Activated CD4-positive, alpha-beta T cell treated with anti-CD3 and anti-CD28 coated beads for 36 hours (primary cell): ENCODE measurements around the gene RGP1. TPM values are rescaled to one million over a fixed set of nuclear protein-coding genes. Genes with fewer than 3 reads are reported as not detected.
A peak's percentile ranks its signal among the peaks of the same experiment; 100 is the strongest.

Experiments
- ATAC-seq: fragments of 200-7000 bp; cut with Tn5 transposase; one replicate; pipeline ENCODE4 v1.10.0; 2021; ENCODE audit warnings: mild to moderate bottlenecking, moderate library complexity
- CTCF ChIA-PET: fragments of 350-600 bp; sonication (Branson Sonifier 250); formaldehyde crosslinking; loops from one replicate; lab custom pipeline; 2021; ENCODE audit warnings: antibody characterized with exemption; lab: Charles Lee
- POLR2A ChIA-PET: fragments of 350-600 bp; sonication (Branson Sonifier 250); formaldehyde crosslinking; loops from one replicate; lab custom pipeline; 2021; ENCODE audit warnings: antibody characterized with exemption, inconsistent platforms; lab: Charles Lee
- DNase-seq: peaks from one replicate; pipeline ENCODE4 v3.0.0-alpha.2; 2020
- H3K27ac Mint-ChIP-seq: one replicate; pipeline ENCODE4 v1.8.0; 2021; ENCODE audit warnings: mixed read lengths
- H3K27me3 Mint-ChIP-seq: one replicate; pipeline ENCODE4 v1.8.0; 2021; ENCODE audit warnings: mixed read lengths
- H3K36me3 Mint-ChIP-seq: one replicate; pipeline ENCODE4 v1.8.0; 2021; ENCODE audit warnings: low read depth, mixed read lengths
- H3K4me1 Mint-ChIP-seq: one replicate; pipeline ENCODE4 v1.8.0; 2021; ENCODE audit warnings: mixed read lengths
- H3K4me3 Mint-ChIP-seq: one replicate; pipeline ENCODE4 v1.8.0; 2021; ENCODE audit warnings: mild to moderate bottlenecking, moderate library complexity, mixed read lengths
- H3K9me3 Mint-ChIP-seq: one replicate; pipeline ENCODE4 v1.8.0; 2021; ENCODE audit warnings: low read depth, mixed read lengths
- intact Hi-C, 2 experiments: fragments of 100-400 bp; cut with DNase I in 1 of 2; cut with micrococcal nuclease in 1 of 2; formaldehyde crosslinking; loops; one replicate each; pipeline versions ENCODE4 v1.14.2 to v1.15.1; 2022 to 2024; cut with DNase I, micrococcal nuclease
- total RNA-seq, 2 experiments: library from RNA; stranded (reverse); gene quantifications; one replicate each; pipeline ENCODE4 v1.2.3, GENCODE V29; 2021

RGP1 gene
- total RNA-seq, 2 experiments from 2014 or later, result 14.0 to 15.5 TPM

DNA sequence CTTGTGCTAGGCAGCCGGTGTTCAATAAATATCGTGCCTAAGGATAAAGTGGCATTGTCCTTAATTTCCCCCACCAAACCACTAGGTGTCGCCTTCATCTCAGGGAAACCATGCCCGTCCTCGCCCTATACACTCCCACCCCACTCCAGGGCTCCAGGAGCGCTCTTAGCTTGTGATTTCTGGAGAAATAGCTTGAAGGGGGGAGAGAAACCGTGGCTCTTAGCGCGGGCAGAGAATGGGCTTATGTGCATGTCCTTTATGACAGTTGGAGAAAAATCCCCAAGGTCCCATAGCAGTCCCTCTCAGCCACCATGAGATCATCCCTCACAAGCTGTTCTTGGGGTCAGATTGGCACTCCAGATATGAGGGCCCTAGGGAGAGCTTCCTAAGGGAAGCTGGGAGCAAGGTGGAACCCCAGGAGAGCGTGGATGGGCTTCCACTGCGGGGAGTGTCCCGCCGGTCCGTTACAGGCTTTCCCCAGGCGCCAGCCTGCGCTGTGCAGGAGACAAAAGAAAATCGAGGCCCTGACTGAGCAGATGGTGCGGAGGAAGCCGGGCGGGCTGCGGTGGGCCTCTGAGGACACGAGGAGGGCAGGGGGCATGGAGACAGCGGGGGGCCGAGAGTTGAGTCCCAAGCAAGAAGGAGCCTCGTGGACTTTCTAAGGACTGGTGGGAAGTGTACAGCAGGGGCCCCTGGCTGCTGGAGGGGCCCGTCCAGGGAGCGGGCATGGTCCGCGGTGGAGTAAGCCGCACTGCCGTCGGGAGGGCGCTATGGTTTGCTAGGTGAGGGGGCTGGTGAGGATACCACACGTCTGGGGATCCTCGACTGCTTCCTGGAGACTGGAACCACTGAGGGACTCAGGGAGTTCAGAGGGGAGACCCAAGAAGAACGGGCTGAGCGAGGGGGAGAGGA is 41.6 kb downstream of the RGP1 start:
- intact Hi-C loops, result loop anchor here (1.0 kb wide), 2 partner anchors 36 to 92 kb away; no protein-coding TSS in a partner anchor
- H3K27ac Mint-ChIP-seq, result no peak overlapping the region
- peaks cover 3% of the 10 kb centered on the region for H3K4me1 Mint-ChIP-seq
- ATAC-seq, result peak; percentile 94
- H3K27me3 Mint-ChIP-seq, result no peaks in the 10 kb centered on the region
- H3K4me3 Mint-ChIP-seq, result no peak overlapping the region
- H3K9me3 Mint-ChIP-seq, result no peaks in the 10 kb centered on the region
- DNase-seq, result peak; percentile 67
- POLR2A ChIA-PET, result interaction anchor here (0.5 kb wide), 1 partner anchor 312 kb away, joined by 4 read pairs; no protein-coding TSS in a partner anchor
- H3K36me3 Mint-ChIP-seq, result peaks cover 9% of the 10 kb centered on the region
- CTCF ChIA-PET, result interaction anchor here (0.6 to 3.6 kb wide), 37 partner anchors 8 to 237 kb away, joined by 3 to 50 read pairs (median 4); partner anchors contain the start of genes CCDC107, FAM221B, HINT2 and RMRP

DNA sequence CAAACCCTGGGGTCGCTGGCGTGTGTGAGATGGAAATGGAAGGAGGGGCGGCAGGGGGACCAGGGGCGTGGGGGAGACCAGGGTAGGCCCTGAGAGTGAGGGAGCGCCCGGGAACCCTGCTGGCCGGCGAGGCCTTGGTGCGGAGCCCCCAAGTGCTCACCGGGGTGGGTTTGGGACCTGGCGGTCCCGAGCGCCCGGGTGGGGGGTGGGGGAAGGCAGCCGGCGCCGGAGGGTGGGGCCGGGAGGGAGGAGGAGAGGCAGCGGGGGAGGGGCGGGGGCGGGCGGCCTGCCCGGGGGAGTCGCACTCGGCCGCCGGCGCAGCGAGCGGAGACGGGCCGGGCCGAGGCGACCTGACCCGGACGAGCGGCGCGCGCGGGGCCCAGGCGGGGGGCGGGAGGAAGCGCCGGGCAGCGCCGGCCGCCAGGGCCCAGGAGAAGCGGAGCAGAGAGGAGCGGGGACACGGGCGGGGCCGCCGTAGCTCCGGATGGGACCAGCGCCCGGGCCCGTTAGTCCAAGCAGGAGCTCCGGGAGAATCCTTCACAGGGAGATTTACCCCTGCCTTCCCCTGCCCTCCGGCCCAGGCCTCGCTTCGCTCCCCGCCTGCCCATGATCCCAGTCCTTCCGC is 42.3 kb downstream of the RGP1 start, which contains the start of gene NPR2:
Gene NPR2, plus strand, starts transcription at position 295 of the 625 bp plus-strand sequence. CDS start 818 bp downstream, outside the sequence.
- H3K4me1 Mint-ChIP-seq, result peaks cover 3% of the 10 kb centered on the region
- H3K9me3 Mint-ChIP-seq, result no peaks in the 10 kb centered on the region
- ChIA-PET CTCF (interaction anchor here (0.6 to 1.6 kb wide), 2 partner anchors 91 to 121 kb away, joined by 3 to 5 read pairs; no protein-coding TSS in a partner anchor), POLR2A (no interaction called here)
- no peak within 1 kb of the TSS for H3K27ac Mint-ChIP-seq
- peaks cover 5% of the 10 kb centered on the region for H3K36me3 Mint-ChIP-seq
- H3K4me3 Mint-ChIP-seq, result no peak within 1 kb of the TSS
- DNase-seq, result no peak
- intact Hi-C loops, result no loop called here
- H3K27me3 Mint-ChIP-seq, result no peaks in the 10 kb centered on the region
- no peak for ATAC-seq

DNA sequence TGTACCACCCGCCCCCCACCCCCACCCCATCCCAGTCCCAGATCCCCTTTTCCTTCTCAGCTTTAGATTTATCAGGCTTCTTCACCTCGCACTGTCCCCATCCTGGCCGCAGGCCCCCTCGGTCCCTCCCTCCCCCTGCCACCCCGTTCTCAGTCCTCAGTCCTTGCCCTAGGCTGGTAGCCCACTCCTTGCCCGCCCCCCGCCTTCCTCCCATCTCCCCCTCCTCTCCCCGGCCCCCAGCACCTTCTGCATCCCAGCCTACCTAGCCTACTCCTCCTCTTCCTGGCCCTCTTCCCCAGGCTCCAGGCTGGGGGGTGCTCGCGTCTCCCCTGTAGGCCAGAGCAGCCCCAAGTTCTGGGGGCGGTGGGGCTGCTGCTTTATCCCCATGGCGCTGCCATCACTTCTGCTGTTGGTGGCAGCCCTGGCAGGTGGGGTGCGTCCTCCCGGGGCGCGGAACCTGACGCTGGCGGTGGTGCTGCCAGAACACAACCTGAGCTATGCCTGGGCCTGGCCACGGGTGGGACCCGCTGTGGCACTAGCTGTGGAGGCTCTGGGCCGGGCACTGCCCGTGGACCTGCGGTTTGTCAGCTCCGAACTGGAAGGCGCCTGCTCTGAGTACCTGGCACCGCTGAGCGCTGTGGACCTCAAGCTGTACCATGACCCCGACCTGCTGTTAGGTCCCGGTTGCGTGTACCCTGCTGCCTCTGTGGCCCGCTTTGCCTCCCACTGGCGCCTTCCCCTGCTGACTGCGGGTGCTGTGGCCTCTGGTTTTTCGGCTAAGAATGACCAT is 43.1 kb downstream of the RGP1 start:
- ChIA-PET CTCF (interaction anchor here (0.6 to 1.6 kb wide), 5 partner anchors 32 to 1186 kb away, joined by 3 to 5 read pairs (median 3); no protein-coding TSS in a partner anchor), POLR2A (interaction anchor here (0.5 kb wide), 1 partner anchor 1147 kb away, joined by 6 read pairs; no protein-coding TSS in a partner anchor)
- H3K9me3 Mint-ChIP-seq, result no peaks in the 10 kb centered on the region
- no peaks in the 10 kb centered on the region for H3K27me3 Mint-ChIP-seq
- no peak overlapping the region for H3K4me3 Mint-ChIP-seq
- peaks cover 7% of the 10 kb centered on the region for H3K4me1 Mint-ChIP-seq
- no peak overlapping the region for H3K27ac Mint-ChIP-seq
- DNase-seq (no peak), ATAC-seq (no peak)
- intact Hi-C loops, result no loop called here
- H3K36me3 Mint-ChIP-seq, result peaks cover 2% of the 10 kb centered on the region

DNA sequence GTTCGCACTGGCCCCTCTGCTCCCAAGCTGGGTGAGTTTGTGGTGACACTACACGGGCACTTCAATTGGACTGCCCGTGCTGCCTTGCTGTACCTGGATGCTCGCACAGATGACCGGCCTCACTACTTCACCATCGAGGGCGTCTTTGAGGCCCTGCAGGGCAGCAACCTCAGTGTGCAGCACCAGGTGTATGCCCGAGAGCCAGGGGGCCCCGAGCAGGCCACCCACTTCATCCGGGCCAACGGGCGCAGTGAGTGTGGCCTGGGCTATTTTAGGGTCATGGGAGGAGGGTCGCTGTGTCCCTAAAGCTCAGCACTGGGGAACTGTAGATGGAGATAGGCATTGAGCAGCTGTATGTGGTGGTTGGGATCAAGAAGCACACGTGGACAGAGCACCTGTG is 43.7 kb downstream of the RGP1 start:
- peaks cover 2% of the 10 kb centered on the region for H3K36me3 Mint-ChIP-seq
- ChIA-PET POLR2A (no interaction called here), CTCF (interaction anchor here (0.6 to 1.6 kb wide), 4 partner anchors 89 to 1186 kb away, joined by 3 to 6 read pairs (median 4); no protein-coding TSS in a partner anchor)
- peaks cover 10% of the 10 kb centered on the region for H3K4me1 Mint-ChIP-seq
- H3K9me3 Mint-ChIP-seq, result no peaks in the 10 kb centered on the region
- DNase-seq (no peak), ATAC-seq (no peak)
- H3K27me3 Mint-ChIP-seq, result no peaks in the 10 kb centered on the region
- H3K27ac Mint-ChIP-seq, result no peak overlapping the region
- H3K4me3 Mint-ChIP-seq, result no peak overlapping the region
- intact Hi-C loops, result no loop called here

DNA sequence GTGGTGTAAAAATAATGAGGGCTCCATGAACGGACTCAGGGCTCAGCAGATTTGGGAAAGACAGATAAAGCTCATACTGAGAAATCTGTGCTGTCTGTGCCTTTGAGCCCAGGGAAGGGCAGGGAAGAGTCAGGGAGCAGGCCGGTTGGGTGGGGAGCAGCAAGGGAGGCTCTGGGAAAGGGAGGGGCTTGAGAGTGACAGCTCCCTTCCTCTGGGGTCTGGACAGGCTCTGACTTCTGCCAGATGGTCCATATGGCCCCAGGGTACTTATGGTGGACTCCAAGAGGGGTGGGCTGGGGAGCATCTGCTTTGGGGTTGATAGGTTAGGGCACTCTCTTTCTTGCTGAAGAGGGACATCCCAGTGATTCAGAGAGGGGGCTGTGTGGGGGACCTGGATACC is 44.4 kb downstream of the RGP1 start:
- H3K4me1 Mint-ChIP-seq, result peaks cover 15% of the 10 kb centered on the region
- H3K36me3 Mint-ChIP-seq, result peaks cover 2% of the 10 kb centered on the region
- POLR2A ChIA-PET, result no interaction called here
- intact Hi-C loops, result no loop called here
- ATAC-seq (no peak), DNase-seq (no peak)
- H3K27me3 Mint-ChIP-seq, result no peaks in the 10 kb centered on the region
- H3K9me3 Mint-ChIP-seq, result no peaks in the 10 kb centered on the region
- CTCF ChIA-PET, result interaction anchor here (0.9 to 1.0 kb wide), 2 partner anchors 89 to 239 kb away, joined by 3 to 6 read pairs; no protein-coding TSS in a partner anchor
- H3K4me3 Mint-ChIP-seq, result no peak overlapping the region
- H3K27ac Mint-ChIP-seq, result no peak overlapping the region

DNA sequence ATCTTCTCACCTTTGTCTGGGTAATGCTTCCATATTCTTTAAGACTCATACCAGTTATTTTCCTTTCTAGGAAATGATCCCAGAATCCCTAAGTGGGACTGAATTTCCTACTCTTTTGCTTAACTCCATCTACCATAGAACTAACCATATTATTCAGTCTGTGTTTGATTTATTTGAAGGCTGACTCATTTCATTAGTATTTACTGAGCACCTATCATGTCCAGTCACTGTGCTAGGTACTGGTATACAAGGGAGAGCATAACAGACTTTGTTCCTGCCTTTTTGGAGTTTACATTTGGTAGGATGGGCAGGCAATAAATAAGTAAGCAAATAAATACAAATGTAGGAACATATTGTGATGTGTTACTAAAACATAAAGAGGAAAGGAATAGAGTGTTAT is 46.6 kb downstream of the RGP1 start:
- POLR2A ChIA-PET, result no interaction called here
- DNase-seq (no peak), ATAC-seq (no peak)
- H3K36me3 Mint-ChIP-seq, result peaks cover 10% of the 10 kb centered on the region
- H3K4me1 Mint-ChIP-seq, result peaks cover 25% of the 10 kb centered on the region
- no peaks in the 10 kb centered on the region for H3K9me3 Mint-ChIP-seq
- H3K27me3 Mint-ChIP-seq, result no peaks in the 10 kb centered on the region
- no peak overlapping the region for H3K27ac Mint-ChIP-seq
- intact Hi-C loops, result loop anchor here in 1 of 2 experiments (2.0 kb wide), 1 partner anchor 21 kb away; no protein-coding TSS in a partner anchor
- no peak overlapping the region for H3K4me3 Mint-ChIP-seq
- CTCF ChIA-PET, result interaction anchor here (1.5 kb wide), 1 partner anchor 87 kb away, joined by 4 read pairs; no protein-coding TSS in a partner anchor

DNA sequence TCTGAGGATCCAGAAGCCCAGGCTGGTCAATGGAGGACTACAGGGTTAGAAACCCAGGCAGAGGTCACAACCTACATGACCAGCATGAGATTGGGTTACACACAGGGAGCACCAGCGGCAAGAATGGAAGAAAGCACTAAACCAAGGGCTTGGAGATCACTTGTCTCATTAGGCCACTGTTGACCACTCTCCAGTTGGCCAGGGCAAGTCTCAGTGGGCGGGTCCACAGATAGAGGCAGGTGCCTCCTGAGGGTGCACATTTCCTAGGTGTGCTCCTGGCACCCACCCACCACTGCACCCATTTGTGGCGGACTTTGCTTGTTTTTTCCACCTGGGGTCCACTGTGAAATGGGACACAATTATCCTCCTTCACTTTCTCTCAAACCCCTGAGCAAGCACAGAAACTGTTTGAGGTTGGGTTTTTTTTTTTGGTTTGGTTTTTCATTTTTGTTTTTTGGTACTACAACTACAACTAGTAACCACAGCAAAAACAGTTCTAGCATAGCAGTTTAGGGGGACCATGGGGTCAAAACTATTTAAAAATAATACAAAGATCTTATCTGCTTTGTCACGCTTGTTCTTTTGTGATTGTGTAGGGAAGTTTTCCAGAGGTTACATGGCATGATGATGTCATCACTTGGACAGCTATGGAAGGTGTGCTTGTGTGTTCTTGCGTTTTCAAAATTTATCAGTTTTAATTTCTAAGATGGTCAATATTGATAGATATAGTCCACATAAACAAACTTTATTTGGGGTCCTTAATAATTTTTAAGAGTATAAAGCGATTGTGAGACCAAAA is 48.4 kb downstream of the RGP1 start:
- no peak overlapping the region for H3K4me3 Mint-ChIP-seq
- intact Hi-C loops, result no loop called here
- H3K4me1 Mint-ChIP-seq, result peaks cover 25% of the 10 kb centered on the region
- H3K36me3 Mint-ChIP-seq, result peaks cover 20% of the 10 kb centered on the region
- DNase-seq (no peak), ATAC-seq (no peak)
- H3K27ac Mint-ChIP-seq, result no peak overlapping the region
- ChIA-PET POLR2A (no interaction called here), CTCF (interaction anchor here (0.7 to 1.4 kb wide), 3 partner anchors 17 to 211 kb away, joined by 3 to 5 read pairs (median 3); partner anchors contain the start of gene HINT2)
- no peaks in the 10 kb centered on the region for H3K27me3 Mint-ChIP-seq
- H3K9me3 Mint-ChIP-seq, result no peaks in the 10 kb centered on the region

DNA sequence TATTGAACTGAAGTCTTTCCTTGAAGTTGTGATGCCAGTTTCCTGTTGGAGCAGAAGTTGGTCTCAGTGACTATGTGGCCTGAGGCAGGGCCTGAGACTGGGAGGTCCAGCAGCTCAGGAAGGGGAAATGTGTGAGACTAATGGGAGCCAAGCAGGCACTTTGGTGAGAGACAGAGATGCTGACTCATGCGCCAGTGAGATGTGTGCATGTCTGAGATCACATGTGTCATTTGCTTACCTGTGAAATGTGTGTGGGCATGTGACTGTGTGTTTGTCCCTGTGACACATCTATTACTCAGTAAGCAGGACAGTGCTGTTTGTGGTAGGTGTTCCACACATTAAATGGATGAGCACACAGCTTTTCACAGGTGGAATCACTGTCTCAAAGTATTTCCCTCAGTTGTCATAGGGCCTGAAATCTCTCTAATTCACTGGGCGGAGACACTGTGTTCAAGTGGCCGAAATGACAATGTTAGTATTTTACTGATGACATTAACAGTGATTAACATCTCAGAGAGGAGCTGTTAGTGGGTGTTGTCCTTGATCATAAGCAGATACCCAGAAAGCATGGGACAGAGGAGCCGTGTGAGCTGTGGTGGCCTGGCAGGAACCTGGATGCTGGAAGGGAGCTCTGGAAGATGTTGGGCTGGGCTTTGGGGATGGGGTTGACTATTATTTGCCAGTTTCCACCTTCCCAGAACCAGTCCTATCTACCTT is 49.7 kb downstream of the RGP1 start:
- no peaks in the 10 kb centered on the region for H3K9me3 Mint-ChIP-seq
- intact Hi-C loops, result no loop called here
- peaks cover 25% of the 10 kb centered on the region for H3K4me1 Mint-ChIP-seq
- peak overlapping the region; percentile 65 for H3K27ac Mint-ChIP-seq
- no peak overlapping the region for H3K4me3 Mint-ChIP-seq
- no peaks in the 10 kb centered on the region for H3K27me3 Mint-ChIP-seq
- CTCF ChIA-PET, result interaction anchor here (0.6 to 1.4 kb wide), 7 partner anchors 8 to 149 kb away, joined by 3 to 6 read pairs (median 3); partner anchors contain the start of gene HINT2
- DNase-seq (peak; percentile 73), ATAC-seq (peak; percentile 99)
- POLR2A ChIA-PET, result interaction anchor here (0.9 kb wide), 2 partner anchors 15 to 49 kb away, joined by 3 read pairs; no protein-coding TSS in a partner anchor
- peaks cover 18% of the 10 kb centered on the region for H3K36me3 Mint-ChIP-seq

DNA sequence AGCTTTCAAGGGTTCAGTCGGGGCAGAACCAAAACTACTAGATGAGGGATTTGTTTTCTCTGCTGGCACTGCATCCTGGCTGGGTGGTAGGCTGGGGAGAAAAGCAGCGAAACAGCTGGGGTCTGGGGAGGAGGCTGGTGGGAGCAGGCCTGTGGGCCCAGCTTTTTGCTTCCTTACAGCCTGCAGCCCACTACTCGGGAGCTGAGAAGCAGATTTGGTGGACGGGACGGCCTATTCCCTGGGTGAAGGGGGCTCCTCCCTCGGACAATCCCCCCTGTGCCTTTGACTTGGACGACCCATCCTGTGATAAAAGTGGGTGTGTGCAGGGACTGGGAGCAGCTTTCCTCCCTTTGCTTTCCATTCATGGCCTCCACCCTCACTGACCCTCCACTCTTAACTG is 51.4 kb downstream of the RGP1 start:
- no peak for ATAC-seq
- intact Hi-C loops, result no loop called here
- H3K9me3 Mint-ChIP-seq, result no peaks in the 10 kb centered on the region
- H3K27ac Mint-ChIP-seq, result no peak overlapping the region
- ChIA-PET CTCF (interaction anchor here (0.5 to 1.2 kb wide), 3 partner anchors 10 to 148 kb away, joined by 3 read pairs; no protein-coding TSS in a partner anchor), POLR2A (interaction anchor here (0.6 kb wide), 1 partner anchor 211 kb away, joined by 3 read pairs; no protein-coding TSS in a partner anchor)
- peaks cover 22% of the 10 kb centered on the region for H3K4me1 Mint-ChIP-seq
- no peaks in the 10 kb centered on the region for H3K27me3 Mint-ChIP-seq
- peaks cover 18% of the 10 kb centered on the region for H3K36me3 Mint-ChIP-seq
- H3K4me3 Mint-ChIP-seq, result no peak overlapping the region
- DNase-seq, result no peak
